Ecto neural progenitor cell (in vitro differentiated cells): ENCODE data around the gene USP31.

Experiments
- DNase-seq: peaks from one replicate; pipeline ENCODE4 v3.0.0-alpha.2; 2018; ENCODE audit warnings: low spot score

Gene USP31

GRCh38 chr16:23092801-23093117 lies 56.5 kb downstream of the USP31 start:
- DNase-seq = no peak

GRCh38 chr16:23092072-23092800 lies 57.0 kb downstream of the USP31 start:
- no peak for DNase-seq

- DNase-seq = no peak
Observed at GRCh38 chr16:23089111-23089510, 60.1 kb downstream of the USP31 start.

DNA sequence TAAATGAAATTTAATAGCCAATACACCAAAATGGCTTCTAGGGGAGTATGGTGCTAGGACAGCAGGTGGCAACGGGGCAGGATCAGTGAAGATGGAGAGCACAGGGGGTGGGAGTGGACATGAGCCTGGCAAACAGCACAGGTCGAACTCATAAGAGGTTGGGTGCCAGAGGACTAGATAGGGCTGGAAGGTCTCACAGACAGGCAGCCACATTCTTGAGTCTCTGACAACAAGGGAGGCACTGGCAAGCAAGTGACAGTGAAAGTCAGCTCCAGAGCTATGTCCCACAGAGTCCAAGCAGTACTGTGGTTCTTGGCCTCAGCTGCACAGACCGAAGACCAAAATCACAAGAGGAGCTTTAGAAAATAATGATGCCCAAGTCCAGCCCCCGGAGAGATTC lies 61.2 kb downstream of the USP31 start:
- no peak for DNase-seq

GRCh38 chr16:23085949-23086348 lies 63.3 kb downstream of the USP31 start:
- DNase-seq = no peak

DNA sequence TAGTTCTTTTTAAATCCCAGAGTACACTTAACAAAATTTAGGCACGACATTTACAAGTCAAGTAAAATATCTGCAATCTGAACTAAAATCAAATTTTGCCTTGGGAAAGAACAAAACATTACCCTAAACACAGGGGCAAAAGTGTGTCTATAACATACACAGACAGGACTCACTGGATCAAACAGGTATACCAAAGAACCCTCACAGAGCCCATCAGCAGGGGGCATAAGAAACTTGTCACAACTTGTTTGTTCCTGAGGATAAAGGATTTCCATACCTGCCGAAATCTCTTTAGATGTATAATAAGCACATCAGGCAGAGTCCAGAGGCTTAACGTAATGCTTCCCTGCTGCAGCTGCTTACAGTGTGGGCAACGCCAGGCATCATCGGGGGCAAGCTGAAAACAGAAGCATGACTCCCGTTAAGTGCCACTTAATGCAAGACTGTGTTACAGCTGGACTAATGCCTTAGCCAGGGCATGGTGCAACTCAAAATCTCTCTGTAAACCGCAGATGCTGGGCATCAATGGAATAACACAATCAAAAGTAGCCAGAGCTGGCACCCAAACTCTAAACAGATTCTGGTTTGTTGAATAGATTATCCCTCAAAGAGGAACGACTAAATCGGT lies 67.0 kb downstream of the USP31 start:
- DNase-seq = no peak

- DNase-seq = no peak
Observed at GRCh38 chr16:23081675-23082119, 67.6 kb downstream of the USP31 start.

DNA sequence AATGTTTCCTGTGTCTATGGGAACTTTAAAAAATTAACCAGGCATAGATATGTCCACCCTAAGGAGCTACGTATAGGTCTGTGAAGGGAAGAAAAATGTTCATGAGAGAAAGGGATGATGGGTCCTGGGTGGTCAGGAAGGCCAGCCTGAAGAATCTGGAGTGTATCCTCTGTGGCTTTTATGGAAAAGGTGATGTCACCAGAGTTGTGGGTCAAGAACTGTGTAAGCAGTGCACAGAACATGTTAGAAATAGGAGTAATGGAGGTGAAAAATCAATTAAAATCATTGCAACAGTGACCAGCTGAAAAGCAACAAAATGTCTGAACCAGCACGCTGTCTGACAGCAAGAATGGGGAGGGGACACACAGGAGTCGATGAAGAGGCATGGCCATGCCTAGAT lies 68.5 kb downstream of the USP31 start:
- no peak for DNase-seq

GRCh38 chr16:23080329-23080728 lies 68.9 kb downstream of the USP31 start:
- no peak for DNase-seq

DNA sequence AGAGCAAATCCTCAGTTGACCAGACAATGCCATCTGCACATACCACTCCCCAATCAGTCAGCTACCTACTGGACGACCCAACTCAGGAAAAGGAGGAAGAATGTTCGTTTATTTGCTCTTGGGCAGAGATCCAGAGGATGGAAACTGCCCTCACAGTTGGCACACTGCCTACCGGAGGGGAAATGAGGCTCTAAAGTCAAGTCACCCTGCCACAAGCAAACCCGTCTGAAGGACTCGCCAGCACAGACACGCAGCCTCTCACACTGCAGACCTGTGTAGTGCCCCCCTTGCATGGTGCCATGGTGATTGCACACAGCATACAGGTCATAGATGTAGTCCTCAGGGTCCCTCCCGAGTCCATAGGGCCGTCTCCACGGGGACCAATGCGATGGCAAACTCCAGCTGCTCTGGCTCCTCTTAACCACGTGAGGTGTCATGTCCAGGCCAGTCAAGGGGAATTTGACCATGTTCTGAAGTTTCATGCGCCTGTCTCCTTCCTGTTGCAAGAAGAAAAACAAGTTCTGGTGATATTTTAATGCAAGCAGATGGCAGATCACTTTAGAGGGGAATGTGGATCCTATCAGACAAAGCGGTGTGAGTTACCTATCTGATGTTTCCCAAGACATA lies 69.5 kb downstream of the USP31 start:
- no peak for DNase-seq

DNA sequence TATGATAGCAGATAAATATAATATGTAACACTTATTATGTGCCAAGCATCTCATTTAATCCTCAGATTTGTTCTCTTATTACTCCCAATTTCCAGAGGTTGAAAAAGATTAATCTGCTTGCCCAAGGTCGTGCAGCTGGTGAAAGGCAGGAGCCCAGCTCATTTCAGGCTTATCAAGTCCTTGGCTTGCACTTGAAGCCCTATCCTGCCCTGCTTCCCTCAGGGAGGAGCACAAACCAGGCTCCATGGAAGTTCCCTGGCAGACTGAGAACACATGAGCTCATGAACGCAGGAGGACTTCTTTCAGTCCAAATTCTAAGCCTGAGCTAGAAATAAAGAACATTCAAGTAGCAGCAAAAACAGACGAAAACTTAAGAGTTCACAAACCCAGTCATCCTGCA lies 74.8 kb downstream of the USP31 start:
- DNase-seq = no peak

DNA sequence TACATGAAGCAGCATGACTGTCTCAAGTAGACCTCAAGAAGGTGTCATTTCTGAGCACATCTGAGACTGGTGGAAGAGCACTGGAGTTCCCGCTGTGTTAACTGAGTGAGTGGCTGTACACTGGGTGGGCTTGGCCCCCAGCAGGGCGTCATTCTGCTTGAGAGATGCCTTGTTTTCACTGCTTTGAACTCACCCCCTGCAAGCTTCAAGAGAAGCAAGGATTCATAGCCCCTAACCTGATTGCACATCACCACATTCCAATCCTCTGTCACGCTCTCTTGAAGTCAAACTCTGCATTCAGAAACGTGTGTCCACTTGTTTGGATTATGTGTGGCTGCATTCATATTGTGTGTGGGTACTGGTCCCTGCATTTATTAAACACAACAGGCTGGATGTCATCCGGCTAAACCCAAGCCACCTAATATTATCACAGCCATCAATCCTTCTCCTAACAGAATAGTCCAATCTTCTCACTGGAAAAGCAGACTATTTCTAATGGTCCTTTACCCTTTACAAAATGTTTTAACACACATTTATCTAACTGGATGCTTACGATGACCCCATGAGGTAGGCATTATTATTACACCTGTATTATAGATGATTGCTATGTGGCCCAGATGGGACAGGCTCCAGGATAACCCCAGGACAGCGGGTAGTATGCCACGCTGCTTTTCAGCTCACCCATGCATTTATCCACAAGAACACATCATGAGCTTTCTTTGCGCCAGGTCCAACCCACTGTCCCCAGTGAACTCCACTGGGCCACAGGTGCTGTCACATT lies 76.3 kb downstream of the USP31 start:
- DNase-seq = no peak

GRCh38 chr16:23072084-23072599 lies 77.1 kb downstream of the USP31 start:
- no peak for DNase-seq

- no peak for DNase-seq
Observed at GRCh38 chr16:23071196-23072083, 77.8 kb downstream of the USP31 start.

DNA sequence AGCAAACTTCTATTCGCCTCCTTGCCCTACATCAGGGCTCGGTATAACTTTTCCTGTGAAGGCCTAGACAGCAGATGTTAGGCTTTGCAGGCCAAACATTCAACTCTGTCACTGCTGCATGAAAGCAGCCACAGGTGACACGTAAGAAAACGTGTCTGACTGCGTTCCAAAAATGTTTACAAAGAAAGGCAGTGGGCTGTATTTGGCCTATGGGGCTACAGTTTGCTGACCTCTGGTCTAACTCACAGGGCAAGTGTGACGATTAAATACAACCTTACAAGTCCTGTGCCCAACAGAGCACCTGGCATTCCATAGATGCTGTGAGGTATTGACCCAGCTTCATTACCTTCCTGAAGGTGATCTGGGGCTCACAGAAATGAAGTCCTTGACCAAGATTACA lies 79.4 kb downstream of the USP31 start:
- DNase-seq = no peak

DNA sequence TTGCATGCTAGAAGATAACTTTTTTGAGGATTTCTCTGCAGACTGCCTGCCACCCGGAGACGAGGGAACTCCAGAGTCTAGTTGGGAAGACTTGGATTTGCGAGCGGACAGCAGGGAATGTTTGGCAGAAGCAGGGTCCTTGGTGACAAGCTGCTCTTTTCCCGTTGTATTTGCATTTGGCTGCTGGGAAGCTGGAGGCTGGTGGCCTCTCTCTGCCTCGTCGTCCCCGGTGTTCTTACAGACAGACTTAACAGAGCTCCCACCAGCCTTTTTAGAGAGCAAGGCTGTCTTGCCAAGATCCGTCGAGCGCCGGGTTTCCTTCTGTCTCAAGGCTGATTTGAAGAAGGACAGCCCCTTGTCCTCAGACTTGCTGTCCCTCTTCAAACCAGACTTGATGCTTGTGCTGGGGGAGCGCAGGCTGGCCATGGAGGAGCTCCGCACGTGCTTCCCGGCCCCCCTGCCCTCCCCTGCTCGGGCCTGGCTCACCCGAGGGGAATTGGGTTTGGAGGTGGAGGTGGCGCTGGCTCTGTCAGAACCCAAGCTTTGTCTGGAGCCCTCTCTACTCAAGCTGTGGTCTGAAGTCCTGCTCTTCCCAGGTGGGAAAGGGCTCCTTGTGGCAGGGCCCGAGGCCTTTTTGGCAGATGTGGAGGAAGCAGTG lies 81.0 kb downstream of the USP31 start:
- no peak for DNase-seq

DNA sequence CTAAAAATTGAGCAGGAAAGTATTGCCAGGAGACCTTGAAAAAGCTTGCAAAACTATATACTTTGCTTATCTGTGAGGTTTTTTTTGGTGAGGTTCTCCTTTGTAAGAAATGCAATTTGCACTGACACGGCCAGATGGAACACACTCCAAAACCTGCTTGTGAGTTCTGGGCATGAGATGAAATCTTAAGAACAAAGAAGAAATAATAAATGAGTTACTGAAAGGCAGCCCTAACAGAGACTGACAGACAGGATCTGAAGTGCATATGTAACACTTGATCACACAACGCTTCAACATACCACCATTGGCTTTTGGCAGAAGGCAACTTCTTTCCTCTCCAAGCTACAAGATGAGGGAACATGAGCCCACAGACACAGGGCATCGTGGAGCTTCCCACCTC lies 82.6 kb downstream of the USP31 start:
- no peak for DNase-seq

- DNase-seq = no peak
Observed at GRCh38 chr16:23064639-23065038, 84.6 kb downstream of the USP31 start.

GRCh38 chr16:23062524-23062923 lies 86.7 kb downstream of the USP31 start:
- DNase-seq = no peak

GRCh38 chr16:23061669-23062068 lies 87.6 kb downstream of the USP31 start:
- no peak for DNase-seq
